GM18502 (cell line): ENCODE measurements around the gene DNAAF2.
"Not testable (repeated sequence)": the region's sequence is repeated elsewhere in the genome, so short reads cannot be mapped to it uniquely, and the experiment has no call there.

Experiments used
- ATAC-seq: cut with Tn5 transposase; IDR thresholded peaks from one replicate; pipeline ENCODE4 v1.9.1; 2021; ENCODE audit warnings: mild to moderate bottlenecking; ENCODE audit not compliant: unreplicated experiment, poor library complexity

DNAAF2 gene

GRCh38 chr14:49623387-49623786, 11.7 kb downstream of the DNAAF2 start:
- no peak for ATAC-seq

GRCh38 chr14:49622022-49622607, 12.9 kb downstream of the DNAAF2 start:
- no peak for ATAC-seq

- ATAC-seq, result peak; percentile 25
These were observed 13.7 kb downstream of the DNAAF2 start for GRCh38 chr14:49621114-49621881.

- peak; percentile 93 for ATAC-seq
These were observed 14.6 kb downstream of the DNAAF2 start, which contains the start of the genes MGAT2 and RPL36AL for GRCh38 chr14:49620182-49621113. TSS of gene MGAT2 (plus strand) at chr14:49620799. CDS start at chr14:49621269, 470 bp downstream. TSS of gene RPL36AL (minus strand) at chr14:49620626. CDS start at chr14:49619104, 1,522 bp downstream.

- ATAC-seq, result no peak
These were observed 15.3 kb downstream of the DNAAF2 start for GRCh38 chr14:49619730-49620129.

GRCh38 chr14:49619273-49619672, 15.8 kb downstream of the DNAAF2 start:
- ATAC-seq, result not testable (repeated sequence)

- no peak for ATAC-seq
These were observed 17.1 kb downstream of the DNAAF2 start for GRCh38 chr14:49617852-49618519.

GRCh38 chr14:49615776-49616175, 19.3 kb downstream of the DNAAF2 start:
- no peak for ATAC-seq

- no peak for ATAC-seq
These were observed 20.8 kb downstream of the DNAAF2 start for GRCh38 chr14:49614196-49614595.

GRCh38 chr14:49612671-49613070, 22.4 kb downstream of the DNAAF2 start:
- no peak for ATAC-seq

- no peak for ATAC-seq
These were observed 22.8 kb downstream of the DNAAF2 start for GRCh38 chr14:49612251-49612650.

- ATAC-seq, result no peak
These were observed 27.5 kb downstream of the DNAAF2 start for GRCh38 chr14:49607583-49607982.

- peak; percentile 55 for ATAC-seq
These were observed 36.4 kb downstream of the DNAAF2 start, which contains the start of gene LRR1 for GRCh38 chr14:49598485-49599300. TSS of gene LRR1 (plus strand) at chr14:49598940. CDS start at chr14:49599021, 81 bp downstream.

GRCh38 chr14:49598189-49598484, 36.9 kb downstream of the DNAAF2 start:
- ATAC-seq, result no peak

- no peak for ATAC-seq
These were observed 40.5 kb downstream of the DNAAF2 start for GRCh38 chr14:49594347-49595091.

GRCh38 chr14:49593016-49593415, 42.0 kb downstream of the DNAAF2 start:
- ATAC-seq, result no peak

- no peak for ATAC-seq
These were observed 45.7 kb downstream of the DNAAF2 start for GRCh38 chr14:49589387-49589786.

GRCh38 chr14:49586673-49587460, 48.2 kb downstream of the DNAAF2 start:
- ATAC-seq, result peak; percentile 33
